ENCODE measurements around the gene SYT9.

The SYT9 gene

GRCh38 chr11:7423946-7424345 is 172.2 kb downstream of the SYT9 start:
- DNase-seq (ENCODE audit: low read depth in 3 of 3): no peak

- DNase-seq (ENCODE audit: low read depth in 3 of 3): no peak
Measured at GRCh38 chr11:7427733-7428132, 176.0 kb downstream of the SYT9 start.

- no peak for DNase-seq (ENCODE audit: low read depth in 3 of 3)
Measured at GRCh38 chr11:7428196-7428595, 176.5 kb downstream of the SYT9 start.

- no peak for DNase-seq (ENCODE audit: low read depth in 3 of 3)
Measured at GRCh38 chr11:7430496-7430895, 178.8 kb downstream of the SYT9 start.

- DNase-seq (ENCODE audit: low read depth in 3 of 3): no peak
Measured at GRCh38 chr11:7435176-7435575, 183.5 kb downstream of the SYT9 start.

- DNase-seq (ENCODE audit: low read depth in 3 of 3): no peak
Measured at GRCh38 chr11:7436146-7436545, 184.4 kb downstream of the SYT9 start.

- no peak for DNase-seq (ENCODE audit: low read depth in 3 of 3)
Measured at GRCh38 chr11:7436657-7437056, 185.0 kb downstream of the SYT9 start.

- no peak for DNase-seq (ENCODE audit: low read depth in 3 of 3)
Measured at GRCh38 chr11:7437696-7438095, 186.0 kb downstream of the SYT9 start.

GRCh38 chr11:7439746-7440320 is 188.1 kb downstream of the SYT9 start:
- no peak for DNase-seq (ENCODE audit: low read depth in 3 of 3)

GRCh38 chr11:7442588-7443215 is 191.0 kb downstream of the SYT9 start:
- DNase-seq (ENCODE audit: low read depth in 3 of 3): peak; percentile 38 to 58 (median 54)

GRCh38 chr11:7444091-7444981 is 192.6 kb downstream of the SYT9 start:
- no peak for DNase-seq (ENCODE audit: low read depth in 3 of 3)

- DNase-seq (ENCODE audit: low read depth in 3 of 3): no peak
Measured at GRCh38 chr11:7445564-7445963, 193.9 kb downstream of the SYT9 start.

- DNase-seq (ENCODE audit: low read depth in 3 of 3): no peak
Measured at GRCh38 chr11:7448201-7448600, 196.5 kb downstream of the SYT9 start.

GRCh38 chr11:7449211-7449840 is 197.6 kb downstream of the SYT9 start:
- DNase-seq (ENCODE audit: low read depth in 3 of 3): no peak

GRCh38 chr11:7449841-7450214 is 198.1 kb downstream of the SYT9 start:
- DNase-seq (ENCODE audit: low read depth in 3 of 3): no peak

GRCh38 chr11:7450836-7451235 is 199.1 kb downstream of the SYT9 start:
- DNase-seq (ENCODE audit: low read depth in 3 of 3): no peak

- no peak for DNase-seq (ENCODE audit: low read depth in 3 of 3)
Measured at GRCh38 chr11:7451520-7451919, 199.8 kb downstream of the SYT9 start.

GRCh38 chr11:7451952-7452494 is 200.3 kb downstream of the SYT9 start:
- DNase-seq (ENCODE audit: low read depth in 3 of 3): no peak

- no peak for DNase-seq (ENCODE audit: low read depth in 3 of 3)
Measured at GRCh38 chr11:7454854-7455253, 203.2 kb downstream of the SYT9 start.

GRCh38 chr11:7457211-7457610 is 205.5 kb downstream of the SYT9 start:
- DNase-seq (ENCODE audit: low read depth in 3 of 3): no peak

GRCh38 chr11:7462706-7463105 is 211.0 kb downstream of the SYT9 start:
- no peak for DNase-seq (ENCODE audit: low read depth in 3 of 3)

- peak in 1 of 3 donors; percentile 0 for DNase-seq (ENCODE audit: low read depth in 3 of 3)
Measured at GRCh38 chr11:7467652-7468051, 215.9 kb downstream of the SYT9 start.
